PC-9 (cell line): ENCODE measurements around the gene CCDC28B.

Experiments used
- CTCF ChIP-seq: fragments of 200-600 bp; sonication (generic); conservative IDR thresholded peaks from 2 replicates; pipeline ENCODE4 v1.6.1; 2017; ENCODE audit warnings: mixed run types, antibody characterized with exemption, mild to moderate bottlenecking, moderate library complexity
- EZH2 ChIP-seq: fragments of 200-600 bp; sonication (generic); IDR thresholded peaks from 2 replicates; pipeline ENCODE4 v1.8.0; 2017; ENCODE audit warnings: antibody characterized with exemption, low read depth

GRCh38 chr1:32231843-32232432 lies 31.5 kb downstream of the CCDC28B start:
- no peak for TF ChIP-seq CTCF
- TF ChIP-seq EZH2, result no peak
